Anterior cingulate cortex (tissue), 58 donors: ENCODE data around the gene TMEM163.
"Not testable (repeated sequence)": the region's sequence is repeated elsewhere in the genome, so short reads cannot be mapped to it uniquely, and the experiment has no call there.

Experiments
- DNase-seq, 58 donors: peaks; one replicate each; lab custom pipeline; 2025; lab: John Stamatoyannopoulos, UW

The TMEM163 gene

GRCh38 chr2:134724341-134724740 is 5.5 kb upstream of the TMEM163 start:
- no peak for DNase-seq

- not testable (repeated sequence) for DNase-seq
Observed at GRCh38 chr2:134723742-134724141, 4.9 kb upstream of the TMEM163 start.

GRCh38 chr2:134722728-134723127 is 3.9 kb upstream of the TMEM163 start:
- DNase-seq = no peak

GRCh38 chr2:134721596-134721995 is 2.8 kb upstream of the TMEM163 start:
- no peak for DNase-seq

- DNase-seq = peak in 2 of 58 donors; percentile 8 to 10
Observed at GRCh38 chr2:134718023-134718816, 580 bp downstream of the TMEM163 start.

GRCh38 chr2:134717286-134718022 is 1.3 kb downstream of the TMEM163 start:
- DNase-seq = peak in 1 of 58 donors; percentile 16

GRCh38 chr2:134716721-134717243 is 2.0 kb downstream of the TMEM163 start:
- DNase-seq = no peak

GRCh38 chr2:134715932-134716643 is 2.7 kb downstream of the TMEM163 start:
- DNase-seq = no peak

- DNase-seq = no peak
Observed at GRCh38 chr2:134714228-134714627, 4.6 kb downstream of the TMEM163 start.

- DNase-seq = no peak
Observed at GRCh38 chr2:134713606-134714005, 5.2 kb downstream of the TMEM163 start.

- DNase-seq = no peak
Observed at GRCh38 chr2:134713176-134713575, 5.6 kb downstream of the TMEM163 start.

GRCh38 chr2:134712736-134713135 is 6.1 kb downstream of the TMEM163 start:
- no peak for DNase-seq

GRCh38 chr2:134712299-134712698 is 6.5 kb downstream of the TMEM163 start:
- DNase-seq = no peak

- DNase-seq = no peak
Observed at GRCh38 chr2:134711692-134712091, 7.1 kb downstream of the TMEM163 start.

GRCh38 chr2:134707330-134707676 is 11.5 kb downstream of the TMEM163 start:
- DNase-seq = no peak

GRCh38 chr2:134706587-134707329 is 12.0 kb downstream of the TMEM163 start:
- peak in 3 of 58 donors; percentile 5 to 12 (median 11) for DNase-seq

GRCh38 chr2:134705861-134706586 is 12.8 kb downstream of the TMEM163 start:
- peak in 2 of 58 donors; percentile 8 to 29 for DNase-seq

GRCh38 chr2:134704173-134704572 is 14.6 kb downstream of the TMEM163 start:
- no peak for DNase-seq

GRCh38 chr2:134703426-134703825 is 15.4 kb downstream of the TMEM163 start:
- DNase-seq = no peak

- DNase-seq = no peak
Observed at GRCh38 chr2:134700730-134701129, 18.1 kb downstream of the TMEM163 start.
